ENCODE measurements around the gene DOC2A. TPM values are rescaled to one million over a fixed set of nuclear protein-coding genes. Genes with fewer than 3 reads are reported as not detected.

Gene DOC2A
- total and polyA plus RNA-seq, 2 experiments from 2014 or later: 9.8 to 10.0 TPM

GRCh38 chr16:29971304-29971703 is 39.5 kb downstream of the DOC2A start:
- H3K4me1 ChIP-seq (ENCODE audit: insufficient read depth): peaks cover 17% of the 10 kb centered on the region
- peaks cover 21% of the 10 kb centered on the region for H3K9me3 Mint-ChIP-seq
- H3K4me3 Mint-ChIP-seq: no peak overlapping the region
- peaks cover 14% of the 10 kb centered on the region for H3K36me3 ChIP-seq (ENCODE audit: insufficient read depth)
- H3K79me2 ChIP-seq (replicated peaks; ENCODE audit: insufficient read depth): peaks cover 23% of the 10 kb centered on the region
- no peak overlapping the region for H2AFZ ChIP-seq
- no peak overlapping the region for H3K4me3 ChIP-seq
- H3K27ac ChIP-seq (ENCODE audit: low read depth): no peak overlapping the region
- H3F3A ChIP-seq (replicated peaks; ENCODE audit: low read depth): peaks cover 23% of the 10 kb centered on the region; the same call in 1 of the 2 replicates
- peaks cover 18% of the 10 kb centered on the region for H3K27me3 Mint-ChIP-seq (ENCODE audit: insufficient read depth, low read depth, poor library complexity)
- peaks cover 41% of the 10 kb centered on the region for H3K36me3 Mint-ChIP-seq (ENCODE audit: low read depth)
- no peak for TF ChIP-seq NANOG (IDR thresholded peaks at IDR 0.05; ENCODE audit: borderline replicate concordance)
- TF ChIP-seq ZNF462 (CRISPR knock-in tag; IDR thresholded peaks at IDR 0.05): no peak
- no peak for TF ChIP-seq STAT1 (IDR thresholded peaks at IDR 0.05; ENCODE audit: unreplicated experiment)
- DNase-seq (ENCODE audit: low spot score) (no peak), ATAC-seq (no peak)
- peaks cover 17% of the 10 kb centered on the region for H3K4me1 Mint-ChIP-seq
- H4K20me1 ChIP-seq (replicated peaks; ENCODE audit: insufficient read depth): peaks cover 11% of the 10 kb centered on the region
- peaks cover 16% of the 10 kb centered on the region for H3K27me3 ChIP-seq (ENCODE audit: insufficient read depth)
- peaks cover 4% of the 10 kb centered on the region; the same call in 1 of the 2 replicates for H3K9me2 ChIP-seq (ENCODE audit: insufficient read depth)
- H3K4me2 ChIP-seq: no peak overlapping the region
- H3K27ac Mint-ChIP-seq: no peak overlapping the region

DNA sequence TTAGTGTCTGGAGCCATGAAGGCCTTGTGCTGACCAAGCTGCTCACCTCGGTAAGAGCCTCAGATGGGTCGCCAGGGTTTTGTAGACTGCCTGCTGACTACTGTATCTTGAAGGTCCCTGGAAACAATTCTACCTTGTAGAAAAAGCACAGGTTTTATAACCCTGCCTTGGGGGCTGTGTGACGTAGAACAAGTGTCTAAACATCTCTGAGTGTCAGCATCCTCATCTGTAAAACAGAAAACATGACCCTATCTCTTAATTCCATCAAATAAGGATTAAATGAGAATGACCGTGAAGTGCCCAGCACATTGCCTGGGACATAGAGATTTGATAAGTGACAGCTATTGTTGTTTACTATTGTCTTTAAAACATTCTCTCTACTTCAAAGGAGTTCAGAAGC is 42.6 kb downstream of the DOC2A start:
- H3K4me1 Mint-ChIP-seq: peaks cover 2% of the 10 kb centered on the region
- Histone ChIP-seq H3K4me2 (no peak overlapping the region), H3K36me3 (ENCODE audit: insufficient read depth) (peaks cover 14% of the 10 kb centered on the region), H3K4me1 (ENCODE audit: insufficient read depth) (no peaks in the 10 kb centered on the region), H3K79me2 (replicated peaks; ENCODE audit: insufficient read depth) (no peaks in the 10 kb centered on the region), H3K4me3 (no peak overlapping the region), H3K27me3 (ENCODE audit: insufficient read depth) (peaks cover 16% of the 10 kb centered on the region), H3K27ac (ENCODE audit: low read depth) (no peak overlapping the region), H2AFZ (no peak overlapping the region), H3K9me2 (ENCODE audit: insufficient read depth) (peaks cover 4% of the 10 kb centered on the region; the same call in 1 of the 2 replicates), H3F3A (replicated peaks; ENCODE audit: low read depth) (peaks cover 11% of the 10 kb centered on the region; the same call in 1 of the 2 replicates), H4K20me1 (replicated peaks; ENCODE audit: insufficient read depth) (no peaks in the 10 kb centered on the region)
- H3K36me3 Mint-ChIP-seq (ENCODE audit: low read depth): peaks cover 45% of the 10 kb centered on the region
- DNase-seq (ENCODE audit: low spot score) (no peak), ATAC-seq (no peak)
- peaks cover 18% of the 10 kb centered on the region for H3K9me3 Mint-ChIP-seq
- peaks cover 18% of the 10 kb centered on the region for H3K27me3 Mint-ChIP-seq (ENCODE audit: insufficient read depth, low read depth, poor library complexity)
- no peak overlapping the region for H3K4me3 Mint-ChIP-seq
- no peak overlapping the region for H3K27ac Mint-ChIP-seq
- no peak for TF ChIP-seq NANOG (IDR thresholded peaks at IDR 0.05; ENCODE audit: borderline replicate concordance)
- TF ChIP-seq CREB1 (CRISPR knock-in tag; IDR thresholded peaks at IDR 0.05; ENCODE audit: low read depth): no peak
- TF ChIP-seq ZNF331 (CRISPR knock-in tag; IDR thresholded peaks at IDR 0.05; ENCODE audit: low read depth): no peak
- TF ChIP-seq ZNF462 (CRISPR knock-in tag; IDR thresholded peaks at IDR 0.05): no peak
- no peak for TF ChIP-seq STAT1 (IDR thresholded peaks at IDR 0.05; ENCODE audit: unreplicated experiment)
- no peak for TF ChIP-seq EZH2phosphoT487 (IDR thresholded peaks at IDR 0.05; ENCODE audit: unreplicated experiment)

Data from GM23338 (cell line).